ENCODE measurements around the gene DUSP2. TPM values are rescaled to one million over a fixed set of nuclear protein-coding genes. Genes with fewer than 3 reads are reported as not detected.

Gene DUSP2
- total and polyA plus RNA-seq, 9 of the 15 experiments (the other 6 are each of a cell fraction or from before 2014, with no cell fraction given): 0.04 to 0.18 TPM; not detected in 7

GRCh38 chr2:96157649-96158553 lies 12.7 kb upstream of the DUSP2 start (continued):
- TF ChIP-seq, protein P1, sequence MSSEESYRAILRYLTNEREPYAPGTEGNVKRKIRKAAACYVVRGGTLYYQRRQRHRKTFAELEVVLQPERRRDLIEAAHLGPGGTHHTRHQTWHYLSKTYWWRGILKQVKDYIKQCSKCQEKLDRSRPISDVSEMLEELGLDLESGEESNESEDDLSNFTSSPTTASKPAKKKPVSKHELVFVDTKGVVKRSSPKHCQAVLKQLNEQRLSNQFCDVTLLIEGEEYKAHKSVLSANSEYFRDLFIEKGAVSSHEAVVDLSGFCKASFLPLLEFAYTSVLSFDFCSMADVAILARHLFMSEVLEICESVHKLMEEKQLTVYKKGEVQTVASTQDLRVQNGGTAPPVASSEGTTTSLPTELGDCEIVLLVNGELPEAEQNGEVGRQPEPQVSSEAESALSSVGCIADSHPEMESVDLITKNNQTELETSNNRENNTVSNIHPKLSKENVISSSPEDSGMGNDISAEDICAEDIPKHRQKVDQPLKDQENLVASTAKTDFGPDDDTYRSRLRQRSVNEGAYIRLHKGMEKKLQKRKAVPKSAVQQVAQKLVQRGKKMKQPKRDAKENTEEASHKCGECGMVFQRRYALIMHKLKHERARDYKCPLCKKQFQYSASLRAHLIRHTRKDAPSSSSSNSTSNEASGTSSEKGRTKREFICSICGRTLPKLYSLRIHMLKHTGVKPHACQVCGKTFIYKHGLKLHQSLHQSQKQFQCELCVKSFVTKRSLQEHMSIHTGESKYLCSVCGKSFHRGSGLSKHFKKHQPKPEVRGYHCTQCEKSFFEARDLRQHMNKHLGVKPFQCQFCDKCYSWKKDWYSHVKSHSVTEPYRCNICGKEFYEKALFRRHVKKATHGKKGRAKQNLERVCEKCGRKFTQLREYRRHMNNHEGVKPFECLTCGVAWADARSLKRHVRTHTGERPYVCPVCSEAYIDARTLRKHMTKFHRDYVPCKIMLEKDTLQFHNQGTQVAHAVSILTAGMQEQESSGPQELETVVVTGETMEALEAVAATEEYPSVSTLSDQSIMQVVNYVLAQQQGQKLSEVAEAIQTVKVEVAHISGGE (CRISPR knock-in tag; IDR thresholded peaks at IDR 0.05): peak in 1 of 3 experiments; percentile 86; a peak in 2 of 6 replicates
- no peak for TF ChIP-seq ZNF212 (CRISPR knock-in tag; IDR thresholded peaks at IDR 0.05)
- peak; percentile 74 for TF ChIP-seq SMAD4 (CRISPR knock-in tag; conservative IDR thresholded peaks at IDR 0.05)
- TF ChIP-seq KAT8 (IDR thresholded peaks at IDR 0.05; ENCODE audit: low read depth): no peak
- TF ChIP-seq NR4A1 (CRISPR knock-in tag; IDR thresholded peaks at IDR 0.05): 0 out of 2 replicates have a peak, but pooled peaks have one; percentile 18
- TF ChIP-seq NR4A1 (tag; IDR thresholded peaks at IDR 0.05): 0 out of 2 replicates have a peak, but pooled peaks have one; percentile 53
- TF ChIP-seq POLR2G (IDR thresholded peaks at IDR 0.05; ENCODE audit: low read depth, low read length): peak; percentile 78
- peak; percentile 79 for TF ChIP-seq C11orf30 (IDR thresholded peaks at IDR 0.05; ENCODE audit: low read depth)
- TF ChIP-seq MXI1 (IDR thresholded peaks at IDR 0.05; ENCODE audit: low read depth, low read length): no peak
- peak; percentile 50; the same call in 1 of the 2 replicates for TF ChIP-seq PHF8 (IDR thresholded peaks at IDR 0.05; ENCODE audit: borderline replicate concordance, low read length)
- TF ChIP-seq DPF2 (IDR thresholded peaks at IDR 0.05): 0 out of 2 replicates have a peak, but pooled peaks have one; percentile 62
- TF ChIP-seq, protein P2, sequence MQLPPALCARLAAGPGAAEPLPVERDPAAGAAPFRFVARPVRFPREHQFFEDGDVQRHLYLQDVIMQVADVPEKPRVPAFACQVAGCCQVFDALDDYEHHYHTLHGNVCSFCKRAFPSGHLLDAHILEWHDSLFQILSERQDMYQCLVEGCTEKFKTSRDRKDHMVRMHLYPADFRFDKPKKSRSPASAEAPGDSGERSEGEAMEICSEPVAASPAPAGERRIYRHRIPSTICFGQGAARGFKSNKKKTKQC (CRISPR knock-in tag; IDR thresholded peaks at IDR 0.05): peak; percentile 85; the same call in 1 of the 2 replicates
- peak; percentile 84 for TF ChIP-seq VEZF1 (CRISPR knock-in tag; IDR thresholded peaks at IDR 0.05)
- TF ChIP-seq, protein P3, sequence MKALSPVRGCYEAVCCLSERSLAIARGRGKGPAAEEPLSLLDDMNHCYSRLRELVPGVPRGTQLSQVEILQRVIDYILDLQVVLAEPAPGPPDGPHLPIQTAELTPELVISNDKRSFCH (CRISPR knock-in tag; IDR thresholded peaks at IDR 0.05): no peak
- TF ChIP-seq, protein P3 (tag; IDR thresholded peaks at IDR 0.05): peak; percentile 26; the same call in 1 of the 2 replicates
- peak; percentile 58; the same call in 1 of the 2 replicates for TF ChIP-seq MYC (IDR thresholded peaks at IDR 0.05; ENCODE audit: low read depth, low read length)
- TF ChIP-seq MYC (CRISPR knock-in tag; IDR thresholded peaks at IDR 0.05; ENCODE audit: borderline replicate concordance, low read depth): no peak
- peak; percentile 57; the same call in 1 of the 2 replicates for TF ChIP-seq SMARCA4 (IDR thresholded peaks at IDR 0.05)
- TF ChIP-seq ARHGAP35 (IDR thresholded peaks at IDR 0.05; ENCODE audit: partially characterized antibody): no peak
- peak; percentile 56; the same call in 1 of the 2 replicates for TF ChIP-seq ZNF589 (CRISPR knock-in tag; IDR thresholded peaks at IDR 0.05; ENCODE audit: low read depth)

Measured in K562 (cell line).